A673 (cell line): ENCODE measurements around the gene CCDC61. TPM values are rescaled to one million over a fixed set of nuclear protein-coding genes. Genes with fewer than 3 reads are reported as not detected.
A peak's percentile ranks its signal among the peaks of the same experiment; 100 is the strongest.

ENCODE experiments used
- BruUV-seq: library from RNA; stranded (reverse); fragments of 400-500 nt; replicated peaks from 2 replicates; lab custom pipeline; 2021; lab: Mats Ljungman, UMichigan
- CTCF ChIA-PET: fragments of 300-600 bp; sonication (Branson Sonifier 250); formaldehyde crosslinking; loops from one replicate; lab custom pipeline; 2022; ENCODE audit warnings: antibody characterized with exemption; lab: Charles Lee
- POLR2A ChIA-PET: fragments of 300-600 bp; sonication (Branson Sonifier 250); formaldehyde crosslinking; loops from one replicate; lab custom pipeline; 2022; ENCODE audit warnings: antibody characterized with exemption; ENCODE audit not compliant: low non-redundant PET; lab: Charles Lee
- DNase-seq: peaks from one replicate; pipeline ENCODE4 v3.0.0-alpha.2; 2015; ENCODE audit warnings: low spot score
- H3K27ac ChIP-seq: fragments of 200-600 bp; sonication (generic); 2 replicates; pipeline ENCODE4 v1.5.1; 2016; ENCODE audit warnings: mixed run types, low read depth, mild to moderate bottlenecking, mixed read lengths, antibody characterized with exemption, low read length; ENCODE audit not compliant: poor library complexity, severe bottlenecking
- H3K27me3 ChIP-seq: fragments of 200-600 bp; sonication (generic); replicated peaks from 2 replicates; pipeline ENCODE4 v1.6.1; 2017; ENCODE audit warnings: mixed run types, low read depth, mild to moderate bottlenecking, mixed read lengths, antibody characterized with exemption, low read length; ENCODE audit not compliant: insufficient read depth, poor library complexity
- H3K36me3 ChIP-seq: fragments of 200-600 bp; sonication (generic); 2 replicates; pipeline ENCODE4 v1.6.1; 2016; ENCODE audit warnings: mixed run types, mild to moderate bottlenecking, mixed read lengths, antibody characterized with exemption, low read length; ENCODE audit not compliant: insufficient read depth, poor library complexity, severe bottlenecking
- H3K4me1 ChIP-seq: fragments of 200-600 bp; sonication (generic); 2 replicates; pipeline ENCODE4 v1.6.1; 2017; ENCODE audit warnings: mixed run types, mild to moderate bottlenecking, mixed read lengths, antibody characterized with exemption, low read length; ENCODE audit not compliant: insufficient read depth, poor library complexity, severe bottlenecking
- H3K4me3 ChIP-seq: fragments of 200-600 bp; sonication (generic); 2 replicates; pipeline ENCODE4 v1.5.1; 2016; ENCODE audit warnings: low read depth, mixed run types, mild to moderate bottlenecking, mixed read lengths, low read length; ENCODE audit not compliant: poor library complexity, severe bottlenecking
- H3K9me3 ChIP-seq: fragments of 200-600 bp; sonication (generic); 2 replicates; pipeline ENCODE4 v1.6.1; 2016; ENCODE audit warnings: mixed run types, low read depth, mild to moderate bottlenecking, mixed read lengths, antibody characterized with exemption, low read length; ENCODE audit not compliant: poor library complexity, severe bottlenecking
- EZH2 ChIP-seq: fragments of 200-600 bp; sonication (generic); IDR thresholded peaks from 2 replicates; pipeline ENCODE4 v1.6.1; 2017; ENCODE audit warnings: borderline replicate concordance, low read depth, mild to moderate bottlenecking, mixed read lengths, antibody characterized with exemption, low read length; ENCODE audit not compliant: poor library complexity, severe bottlenecking
- intact Hi-C: fragments of 100-400 bp; cut with micrococcal nuclease; formaldehyde crosslinking; loops from one replicate; pipeline ENCODE4 v1.10.0; 2022; ENCODE audit not compliant: unreplicated experiment
- total RNA-seq: library from RNA; stranded (reverse); gene quantifications from 2 replicates; pipeline ENCODE4 v1.2.3, GENCODE V29; 2021
- TF ChIP-seq, protein P1 (sequence below): fragments of 300-800, 200-600 bp; sonication (generic); conservative IDR thresholded peaks from 2 replicates; pipeline ENCODE4 v1.5.1; 2017; ENCODE audit warnings: low read depth, mild to moderate bottlenecking, antibody characterized with exemption, low read length, moderate library complexity, mixed read lengths

Gene CCDC61
- total RNA-seq, 1 experiment from 2014 or later, result 16.5 TPM

DNA sequence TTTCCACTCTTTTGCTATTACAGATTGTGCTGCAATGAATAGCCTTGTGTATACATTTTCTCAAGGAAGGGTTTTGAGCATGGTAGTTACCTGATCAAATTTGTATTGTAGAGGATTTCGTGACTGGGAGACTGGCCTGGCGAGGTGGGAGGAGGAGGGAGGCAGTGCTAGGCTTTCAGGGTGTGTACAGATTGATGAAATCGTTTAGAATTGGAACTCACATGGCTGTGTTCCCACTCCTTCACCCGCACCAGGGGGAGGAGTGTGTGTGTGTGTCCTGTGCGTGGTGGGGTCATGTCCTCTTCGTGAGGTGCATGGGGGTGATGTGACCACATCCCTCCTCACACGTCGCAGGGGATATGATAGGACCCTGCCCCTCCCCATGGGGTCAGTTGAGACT, 19.3 kb downstream of the CCDC61 start:
- Histone ChIP-seq H3K27me3 (peaks cover 12% of the 10 kb centered on the region), H3K4me3 (peak overlapping the region; percentile 50), H3K27ac (no peak overlapping the region), H3K36me3 (no peaks in the 10 kb centered on the region), H3K9me3 (no peaks in the 10 kb centered on the region), H3K4me1 (peaks cover 15% of the 10 kb centered on the region)
- ChIA-PET CTCF (interaction anchor here (0.7 kb wide), 1 partner anchor 12 kb away, joined by 4 read pairs; no protein-coding TSS in a partner anchor), POLR2A (no interaction called here)
- DNase-seq, result no peak
- TF ChIP-seq, protein P1, sequence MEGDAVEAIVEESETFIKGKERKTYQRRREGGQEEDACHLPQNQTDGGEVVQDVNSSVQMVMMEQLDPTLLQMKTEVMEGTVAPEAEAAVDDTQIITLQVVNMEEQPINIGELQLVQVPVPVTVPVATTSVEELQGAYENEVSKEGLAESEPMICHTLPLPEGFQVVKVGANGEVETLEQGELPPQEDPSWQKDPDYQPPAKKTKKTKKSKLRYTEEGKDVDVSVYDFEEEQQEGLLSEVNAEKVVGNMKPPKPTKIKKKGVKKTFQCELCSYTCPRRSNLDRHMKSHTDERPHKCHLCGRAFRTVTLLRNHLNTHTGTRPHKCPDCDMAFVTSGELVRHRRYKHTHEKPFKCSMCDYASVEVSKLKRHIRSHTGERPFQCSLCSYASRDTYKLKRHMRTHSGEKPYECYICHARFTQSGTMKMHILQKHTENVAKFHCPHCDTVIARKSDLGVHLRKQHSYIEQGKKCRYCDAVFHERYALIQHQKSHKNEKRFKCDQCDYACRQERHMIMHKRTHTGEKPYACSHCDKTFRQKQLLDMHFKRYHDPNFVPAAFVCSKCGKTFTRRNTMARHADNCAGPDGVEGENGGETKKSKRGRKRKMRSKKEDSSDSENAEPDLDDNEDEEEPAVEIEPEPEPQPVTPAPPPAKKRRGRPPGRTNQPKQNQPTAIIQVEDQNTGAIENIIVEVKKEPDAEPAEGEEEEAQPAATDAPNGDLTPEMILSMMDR, result no peak
- no peak for TF ChIP-seq EZH2
- BruUV-seq, result no TSS peak
- intact Hi-C loops, result no loop called here

DNA sequence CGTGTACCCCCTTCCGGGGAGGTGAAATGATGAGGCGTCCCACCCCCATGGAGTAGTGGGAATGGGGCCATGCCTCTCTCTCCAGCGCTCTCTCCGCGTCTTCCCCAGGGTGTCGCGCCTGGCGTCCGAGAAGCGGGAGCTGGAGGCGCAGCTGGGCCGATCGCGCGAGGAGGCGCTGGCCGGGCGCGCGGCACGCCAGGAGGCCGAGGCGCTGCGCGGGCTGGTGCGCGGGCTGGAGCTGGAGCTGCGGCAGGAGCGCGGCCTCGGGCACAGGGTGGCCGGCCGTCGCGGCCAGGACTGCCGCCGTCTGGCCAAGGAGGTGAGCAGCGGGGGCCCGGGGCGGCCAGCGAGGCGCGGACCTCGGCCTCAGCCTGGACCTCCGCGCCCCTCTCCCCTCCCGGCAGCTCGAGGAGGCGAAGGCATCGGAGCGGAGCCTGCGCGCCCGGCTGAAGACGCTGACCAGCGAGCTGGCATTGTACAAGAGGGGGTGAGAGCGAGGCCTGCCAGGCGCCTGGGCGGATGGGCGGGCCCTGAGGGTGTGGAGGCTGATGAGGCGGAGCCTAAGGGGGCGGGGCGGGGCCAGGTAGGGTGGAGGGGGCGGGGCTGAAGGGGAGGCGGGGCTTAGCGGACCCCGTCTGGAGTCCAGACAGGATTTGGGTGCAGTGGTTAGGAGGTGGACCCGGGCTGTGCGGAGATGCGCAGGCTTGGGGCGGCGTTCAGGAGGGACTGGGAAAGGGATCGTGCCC, 19.8 kb downstream of the CCDC61 start:
- ChIA-PET POLR2A (no interaction called here), CTCF (interaction anchor here (0.7 kb wide), 1 partner anchor 11 kb away, joined by 4 read pairs; no protein-coding TSS in a partner anchor)
- H3K4me1 ChIP-seq, result peaks cover 15% of the 10 kb centered on the region
- BruUV-seq, result no TSS peak
- intact Hi-C loops, result no loop called here
- no peaks in the 10 kb centered on the region for H3K9me3 ChIP-seq
- H3K36me3 ChIP-seq, result no peaks in the 10 kb centered on the region
- TF ChIP-seq EZH2, result no peak
- TF ChIP-seq, protein P1, result no peak
- peaks cover 12% of the 10 kb centered on the region for H3K27me3 ChIP-seq
- DNase-seq, result peak; percentile 74
- H3K4me3 ChIP-seq, result peak overlapping the region; percentile 50
- H3K27ac ChIP-seq, result no peak overlapping the region

DNA sequence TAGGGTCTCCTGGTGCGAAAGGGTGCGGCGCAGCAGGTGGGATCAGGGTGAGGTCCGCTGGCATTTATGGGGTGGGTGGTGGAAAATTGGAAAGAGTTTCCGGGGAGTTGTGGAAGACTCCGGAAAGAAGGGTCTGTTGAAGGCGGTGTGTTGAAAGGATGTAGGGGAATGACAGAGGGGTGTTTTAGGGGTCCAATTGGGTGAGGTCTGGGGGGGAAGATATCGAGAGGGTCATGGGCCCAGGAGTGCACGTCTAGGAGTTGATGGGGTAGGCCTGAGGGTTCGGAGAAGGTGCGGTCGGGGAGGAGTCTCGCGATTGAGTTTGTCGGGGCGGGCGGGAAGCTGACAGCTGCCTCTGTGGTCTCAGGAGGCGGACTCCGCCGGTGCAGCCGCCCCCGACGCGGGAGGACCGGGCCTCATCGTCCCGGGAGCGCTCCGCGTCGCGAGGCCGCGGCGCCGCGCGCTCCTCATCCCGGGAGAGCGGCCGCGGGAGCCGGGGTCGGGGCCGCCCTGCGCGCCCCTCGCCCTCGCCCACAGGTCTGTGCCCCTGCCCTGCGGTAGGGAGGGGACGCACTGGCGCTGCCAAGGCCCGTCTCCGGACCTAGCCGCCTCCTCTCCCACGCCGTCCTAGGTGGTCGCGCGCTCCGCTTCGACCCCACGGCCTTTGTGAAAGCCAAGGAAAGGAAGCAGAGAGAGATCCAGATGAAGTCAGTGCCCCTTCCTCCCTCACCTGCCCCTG, 20.6 kb downstream of the CCDC61 start:
- ChIA-PET POLR2A (no interaction called here), CTCF (no interaction called here)
- intact Hi-C loops, result no loop called here
- TF ChIP-seq, protein P1, result no peak
- TF ChIP-seq EZH2, result no peak
- no TSS peak for BruUV-seq
- Histone ChIP-seq H3K36me3 (no peaks in the 10 kb centered on the region), H3K27me3 (peaks cover 12% of the 10 kb centered on the region), H3K9me3 (no peaks in the 10 kb centered on the region), H3K27ac (no peak overlapping the region), H3K4me1 (peaks cover 15% of the 10 kb centered on the region), H3K4me3 (peak overlapping the region; percentile 50)
- DNase-seq, result peak; percentile 35
